H1 (cell line): Measurements from ENCODE around the gene NEURL1. TPM values are rescaled to one million over a fixed set of nuclear protein-coding genes. Genes with fewer than 3 reads are reported as not detected.

ENCODE experiments used
- CTCF ChIA-PET: fragments of 300-600 bp; sonication (Branson Sonifier 250); formaldehyde crosslinking; loops from one replicate; lab custom pipeline; 2021; ENCODE audit not compliant: partially characterized antibody; lab: Charles Lee
- POLR2A ChIA-PET: fragments of 300-600 bp; sonication (Branson Sonifier 250); formaldehyde crosslinking; loops from one replicate; lab custom pipeline; 2021; ENCODE audit warnings: inconsistent platforms; ENCODE audit not compliant: partially characterized antibody; lab: Charles Lee
- DNase-seq, 2 experiments: peaks; one replicate each; pipeline versions ENCODE4 v3.0.0 to v3.0.0-alpha.2; 2010 to 2022; ENCODE audit warnings: low spot score in 2 of 2, low read depth in 1 of 2, mixed read lengths in 1 of 2
- FAIRE-seq: peaks from 2 replicates; lab custom pipeline; 2011; peaks lifted over from hg19 to GRCh38; lab: Jason Lieb, UNC
- H2AFZ ChIP-seq: 2 replicates; pipeline ENCODE4 v1.8.1; 2012; ENCODE audit warnings: low read length, inconsistent platforms
- H2AK5ac ChIP-seq: 2 replicates; pipeline ENCODE4 v1.6.1; 2013; ENCODE audit warnings: low read depth, low read length
- H2BK120ac ChIP-seq: replicated peaks from 2 replicates; pipeline ENCODE3; 2013; ENCODE audit warnings: low read depth, low read length, inconsistent platforms
- H2BK12ac ChIP-seq: 2 replicates; pipeline ENCODE4 v1.6.1; 2013; ENCODE audit warnings: low read depth, low read length
- H2BK15ac ChIP-seq: 2 replicates; pipeline ENCODE4 v1.6.1; 2013; ENCODE audit warnings: low read length
- H2BK20ac ChIP-seq: 2 replicates; pipeline ENCODE4 v1.6.1; 2013; ENCODE audit warnings: low read length
- H2BK5ac ChIP-seq: 2 replicates; pipeline ENCODE4 v1.6.1; 2013; ENCODE audit warnings: low read depth, low read length
- H3K14ac ChIP-seq: 2 replicates; pipeline ENCODE4 v1.6.1; 2013; ENCODE audit warnings: inconsistent platforms; ENCODE audit not compliant: insufficient read length
- H3K18ac ChIP-seq: 2 replicates; pipeline ENCODE4 v1.6.1; 2013; ENCODE audit warnings: low read length; ENCODE audit errors: extremely low read depth
- H3K23ac ChIP-seq: 2 replicates; pipeline ENCODE4 v1.6.1; 2013; ENCODE audit warnings: inconsistent platforms; ENCODE audit not compliant: insufficient read length
- H3K23me2 ChIP-seq: 2 replicates; pipeline ENCODE4 v1.6.1; 2013; ENCODE audit warnings: low read depth, low read length
- H3K27ac ChIP-seq: 2 replicates; pipeline ENCODE4 v1.6.1; 2011; ENCODE audit warnings: low read depth, low read length, inconsistent platforms
- H3K27me3 ChIP-seq, 4 experiments: replicated peaks in 1 of 4; 1 replicate in 1 of 4; 2 replicates in 3 of 4; pipeline versions ENCODE4 v1.6.1 to v1.8.1; 2011 to 2013; ENCODE audit warnings: low read length in 3 of 4, mild to moderate bottlenecking in 3 of 4, inconsistent platforms in 2 of 4, mixed read lengths in 2 of 4, moderate library complexity in 1 of 4; ENCODE audit not compliant: control insufficient read depth in 3 of 4, insufficient read depth in 3 of 4; ENCODE audit errors: extremely low read depth in 1 of 4
- H3K36me3 ChIP-seq, 4 experiments: 2 replicates each; pipeline versions ENCODE4 v1.6.1 to v1.8.1; 2011 to 2013; ENCODE audit warnings: mild to moderate bottlenecking in 4 of 4, low read length in 3 of 4, moderate library complexity in 2 of 4, control low read depth in 1 of 4, inconsistent platforms in 1 of 4; ENCODE audit not compliant: insufficient read depth in 4 of 4, control insufficient read depth in 2 of 4
- H3K4ac ChIP-seq: replicated peaks from 2 replicates; pipeline ENCODE3; 2013; ENCODE audit warnings: low read length, low read depth, mixed read lengths, inconsistent platforms; ENCODE audit not compliant: insufficient read length
- H3K4me1 ChIP-seq, 4 experiments: replicated peaks in 1 of 4; 1 replicate in 1 of 4; 2 replicates in 3 of 4; pipeline versions ENCODE4 v1.6.1 to v1.8.1; 2011 to 2013; ENCODE audit warnings: low read length in 3 of 4, inconsistent platforms in 2 of 4, mixed read lengths in 1 of 4; ENCODE audit not compliant: insufficient read depth in 4 of 4, control insufficient read depth in 3 of 4
- H3K4me2 ChIP-seq, 2 experiments: 2 replicates each; pipeline versions ENCODE4 v1.6.1 to v1.8.1; 2011 to 2013; ENCODE audit warnings: low read depth in 2 of 2, low read length in 2 of 2, control low read depth in 1 of 2, inconsistent platforms in 1 of 2, mild to moderate bottlenecking in 1 of 2; ENCODE audit not compliant: insufficient read depth in 1 of 2
- H3K4me3 ChIP-seq, 4 experiments: fragments of 200-600, 300-600 bp in 1 of 4; sonication (generic), shearing (Covaris generic), sonication (Bioruptor Twin) in 1 of 4; 2 replicates each; pipeline versions ENCODE4 v1.5.1 to v1.8.1; 2011 to 2016; ENCODE audit warnings: low read length in 4 of 4, low read depth in 3 of 4, control low read depth in 2 of 4, inconsistent platforms in 2 of 4, mild to moderate bottlenecking in 2 of 4, mixed read lengths in 1 of 4, moderate library complexity in 1 of 4; ENCODE audit not compliant: insufficient read depth in 2 of 4; ENCODE audit errors: extremely low read depth in 1 of 4
- H3K56ac ChIP-seq: replicated peaks from 2 replicates; pipeline ENCODE3; 2013; ENCODE audit warnings: low read depth, mild to moderate bottlenecking, mixed read lengths, low read length, inconsistent platforms; ENCODE audit not compliant: insufficient read length
- H3K79me1 ChIP-seq: 2 replicates; pipeline ENCODE4 v1.6.1; 2013; ENCODE audit warnings: low read depth, low read length, control low read depth
- H3K79me2 ChIP-seq, 2 experiments: 2 replicates each; pipeline versions ENCODE4 v1.6.1 to v1.8.1; 2012 to 2013; ENCODE audit warnings: low read length in 2 of 2, mild to moderate bottlenecking in 2 of 2, inconsistent platforms in 1 of 2; ENCODE audit not compliant: insufficient read depth in 2 of 2, control insufficient read depth in 1 of 2
- H3K9ac ChIP-seq, 4 experiments: replicated peaks in 1 of 4; 1 replicate in 1 of 4; 2 replicates in 3 of 4; pipeline versions ENCODE4 v1.6.1 to v1.8.1; 2011 to 2013; ENCODE audit warnings: low read depth in 3 of 4, low read length in 3 of 4, control low read depth in 2 of 4, mild to moderate bottlenecking in 2 of 4, moderate library complexity in 2 of 4, inconsistent platforms in 1 of 4; ENCODE audit errors: extremely low read depth in 1 of 4
- H3K9me3 ChIP-seq, 2 experiments: 2 replicates each; pipeline versions ENCODE4 v1.6.1 to v1.8.1; 2012 to 2013; ENCODE audit warnings: mild to moderate bottlenecking in 2 of 2, moderate library complexity in 2 of 2, control low read depth in 1 of 2, inconsistent platforms in 1 of 2, low read depth in 1 of 2, low read length in 1 of 2, mixed read lengths in 1 of 2; ENCODE audit not compliant: insufficient read depth in 2 of 2
- H4K20me1 ChIP-seq, 2 experiments: replicated peaks in 1 of 2; 2 replicates each; pipeline versions ENCODE3 to v1.8.1; 2011 to 2013; ENCODE audit warnings: inconsistent platforms in 2 of 2, low read length in 2 of 2, mild to moderate bottlenecking in 1 of 2; ENCODE audit not compliant: insufficient read depth in 2 of 2, control insufficient read depth in 1 of 2
- H4K5ac ChIP-seq: 2 replicates; pipeline ENCODE4 v1.6.1; 2013; ENCODE audit warnings: low read length, low read depth, mixed read lengths, inconsistent platforms; ENCODE audit not compliant: insufficient read length
- H4K8ac ChIP-seq: 2 replicates; pipeline ENCODE4 v1.8.0; 2013; ENCODE audit warnings: mild to moderate bottlenecking, moderate library complexity, low read length, inconsistent platforms; ENCODE audit not compliant: insufficient read depth; ENCODE audit errors: extremely low read depth
- H4K91ac ChIP-seq: replicated peaks from 2 replicates; pipeline ENCODE3; 2013; ENCODE audit warnings: low read length, mixed read lengths, inconsistent platforms; ENCODE audit not compliant: insufficient read length
- RNF2 ChIP-seq: fragments of 200-900, 300-1000 bp; sonication (generic); IDR thresholded peaks from 2 replicates; pipeline ENCODE4 v1.7.1; 2016; ENCODE audit warnings: borderline replicate concordance, low read depth, mild to moderate bottlenecking, antibody characterized with exemption, low read length; ENCODE audit not compliant: poor library complexity, severe bottlenecking; ENCODE audit errors: missing control alignments
- WGBS, 2 experiments: shearing (Covaris generic) in 1 of 2; methylation state at CpG; one replicate each; pipeline versions ENCODE4 v1.1.6 to v1.1.7; 2013 to 2015; ENCODE audit warnings: low lambda C conversion rate in 2 of 2, mixed read lengths in 2 of 2, inconsistent platforms in 1 of 2, low coverage in 1 of 2, missing lambda C conversion rate in 1 of 2; ENCODE audit not compliant: insufficient replicate concordance in 2 of 2, insufficient coverage in 1 of 2, insufficient read length in 1 of 2; ENCODE audit errors: extremely low coverage in 1 of 2, missing lambda C conversion rate in 1 of 2; 5-methylcytosine and 5-hydroxymethylcytosine counted together
- polyA plus RNA-seq, 7 experiments: library from polyadenylated mRNA; depleted of rRNA in 3 of 7; stranded (reverse) in 5 of 7; unstranded in 2 of 7; fragments of >200 nt in 5 of 7; fragments of 200-250 nt in 2 of 7; gene quantifications; 1 replicate in 5 of 7; 2 replicates in 1 of 7; 4 replicates in 1 of 7; pipeline versions ENCODE4 v1.2.1 to v1.2.3, GENCODE V29; 2011 to 2013; ENCODE audit warnings: missing spikeins in 2 of 7, mixed read lengths in 2 of 7
- total RNA-seq: library from RNA; stranded (reverse); fragmentation: NEBNext Ultra II Directional; extraction: Animal tissue kit (Norgen Biotek cat#: 25700); gene quantifications from 2 replicates; pipeline ENCODE4 v1.2.1, GENCODE V29; 2021

The NEURL1 gene
- total and polyA plus RNA-seq, 2 of the 8 experiments (the other 6 are each of a cell fraction or from before 2014, with no cell fraction given): 0.54 to 0.58 TPM

DNA sequence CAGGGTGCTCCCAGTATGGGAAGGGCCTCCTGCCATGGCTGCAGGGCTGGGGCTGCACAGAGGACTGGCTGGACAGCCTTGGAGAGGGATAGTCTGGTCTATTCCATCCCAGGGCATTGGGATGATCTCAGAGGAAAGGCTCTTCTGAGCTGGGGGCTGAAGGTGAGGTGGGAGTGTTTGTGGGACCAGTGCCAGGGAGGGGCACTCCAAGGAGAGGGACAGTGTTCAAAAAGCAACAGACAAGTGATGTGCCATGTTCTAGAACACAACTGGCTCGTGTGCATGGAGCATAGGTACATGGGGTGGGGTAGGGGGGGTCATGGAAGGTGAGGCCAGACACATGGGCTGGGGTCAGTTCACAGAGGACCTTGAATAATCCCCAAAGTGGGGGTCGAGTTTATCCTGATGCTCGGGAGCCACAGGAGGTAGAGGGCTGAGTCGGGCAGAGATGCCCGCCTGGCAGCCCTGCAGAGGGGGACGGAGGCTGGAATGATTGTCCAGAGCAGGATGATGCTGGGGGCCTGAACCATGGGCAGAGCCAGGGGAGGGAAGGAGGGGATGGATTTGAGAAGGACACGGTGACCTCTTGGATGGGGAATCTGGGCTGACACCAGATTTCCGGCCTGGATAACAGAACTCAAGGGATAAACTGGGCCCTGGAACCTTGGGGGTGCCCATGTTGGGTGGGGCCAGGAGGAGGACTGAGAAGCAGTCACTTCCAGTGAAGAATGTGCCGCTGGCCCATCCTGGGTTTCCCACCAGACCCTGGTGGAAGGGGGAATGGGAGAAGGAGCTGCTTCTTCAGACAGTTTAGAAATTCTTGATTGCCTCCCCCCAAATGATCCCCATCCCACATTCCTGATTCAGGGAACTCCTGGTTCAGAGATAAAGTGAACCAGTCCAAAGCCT lies 50.4 kb downstream of the NEURL1 start:
- no peaks in the 10 kb centered on the region for H3K9me3 ChIP-seq
- H2BK15ac ChIP-seq: peak overlapping the region; percentile 72; the same call in 1 of the 2 replicates
- no peaks in the 10 kb centered on the region for H3K36me3 ChIP-seq
- H3K4me3 ChIP-seq: no peak overlapping the region
- H3K79me2 ChIP-seq: no peaks in the 10 kb centered on the region
- no peak overlapping the region for H3K9ac ChIP-seq
- ChIA-PET CTCF (interaction anchor here (0.8 to 2.5 kb wide), 12 partner anchors 8 to 117 kb away, joined by 3 to 10 read pairs (median 4); no protein-coding TSS in a partner anchor), POLR2A (no interaction called here)
- FAIRE-seq (no peak), DNase-seq (no peak)
- H2BK120ac ChIP-seq: no peak overlapping the region
- no peaks in the 10 kb centered on the region for H3K79me1 ChIP-seq
- TF ChIP-seq RNF2: no peak
- no peak overlapping the region for H2BK20ac ChIP-seq
- 91% methylated on average over 9 of the region's 9 CpGs; no CpG with 5 or more reads in 1 of the 2 experiments for WGBS, 2 experiments
- H3K14ac ChIP-seq: no peak overlapping the region
- no peaks in the 10 kb centered on the region; a peak in 1 of 7 replicates for H3K27me3 ChIP-seq
- no peak overlapping the region for H4K5ac ChIP-seq
- no peak overlapping the region; the same call in 1 of the 2 replicates for H3K18ac ChIP-seq
- no peaks in the 10 kb centered on the region for H4K20me1 ChIP-seq
- peak overlapping the region; percentile 15; the same call in 1 of the 2 replicates for H4K8ac ChIP-seq
- peaks cover 3 to 7% (median 4%) of the 10 kb centered on the region in 4 experiments; a peak in 5 of 7 replicates for H3K4me1 ChIP-seq
- no peak overlapping the region for H3K4me2 ChIP-seq
- H3K23ac ChIP-seq: no peak overlapping the region
- H2BK5ac ChIP-seq: no peak overlapping the region
- peak overlapping the region; percentile 39; the same call in 1 of the 2 replicates for H2BK12ac ChIP-seq
- H2AFZ ChIP-seq: no peak overlapping the region
- no peaks in the 10 kb centered on the region; the same call in 1 of the 2 replicates for H3K23me2 ChIP-seq
- H3K56ac ChIP-seq: no peak overlapping the region
- no peak overlapping the region for H3K27ac ChIP-seq
- peak overlapping the region; percentile 36 for H3K4ac ChIP-seq
- no peak overlapping the region for H4K91ac ChIP-seq
- H2AK5ac ChIP-seq: 0 out of 2 replicates have a peak overlapping the region, but pooled peaks have one; percentile 29
